ENCODE results near the gene NOTO.
A peak's percentile ranks its signal among the peaks of the same experiment; 100 is the strongest.
"Not testable (repeated sequence)": the region's sequence is repeated elsewhere in the genome, so short reads cannot be mapped to it uniquely, and the experiment has no call there.

NOTO gene

GRCh38 chr2:73200281-73200680 lies 2.1 kb upstream of the NOTO start:
- DNase-seq (ENCODE audit: low read depth in 2 of 2) = not testable (repeated sequence)

- no peak for DNase-seq (ENCODE audit: low read depth in 2 of 2)
Observed at GRCh38 chr2:73203055-73203681, 794 bp downstream of the NOTO start.

GRCh38 chr2:73205611-73206010 lies 3.2 kb downstream of the NOTO start:
- no peak for DNase-seq (ENCODE audit: low read depth in 2 of 2)

- DNase-seq (ENCODE audit: low read depth in 2 of 2) = no peak
Observed at GRCh38 chr2:73208258-73208657, 5.9 kb downstream of the NOTO start.

DNA sequence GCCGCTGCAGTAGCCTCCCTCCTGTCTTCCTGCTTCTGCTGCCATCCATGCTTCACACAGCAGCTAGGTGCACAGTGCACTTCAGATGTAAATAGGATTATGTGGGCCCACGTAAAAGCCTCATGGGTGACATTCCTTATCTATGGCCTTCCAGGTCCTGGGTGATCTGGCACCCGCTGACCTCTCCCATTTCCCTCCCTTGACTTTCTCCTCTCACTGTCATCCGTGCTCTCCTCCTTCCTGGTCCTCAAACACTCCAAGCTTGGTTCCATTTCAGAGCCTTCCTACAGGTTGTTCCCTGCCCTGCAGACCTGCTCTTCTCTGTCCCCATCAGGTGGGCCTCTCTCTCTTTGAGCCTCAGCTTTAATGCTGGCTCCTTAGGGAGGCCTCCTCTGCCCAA lies 7.6 kb downstream of the NOTO start:
- no peak for DNase-seq (ENCODE audit: low read depth in 2 of 2)

DNA sequence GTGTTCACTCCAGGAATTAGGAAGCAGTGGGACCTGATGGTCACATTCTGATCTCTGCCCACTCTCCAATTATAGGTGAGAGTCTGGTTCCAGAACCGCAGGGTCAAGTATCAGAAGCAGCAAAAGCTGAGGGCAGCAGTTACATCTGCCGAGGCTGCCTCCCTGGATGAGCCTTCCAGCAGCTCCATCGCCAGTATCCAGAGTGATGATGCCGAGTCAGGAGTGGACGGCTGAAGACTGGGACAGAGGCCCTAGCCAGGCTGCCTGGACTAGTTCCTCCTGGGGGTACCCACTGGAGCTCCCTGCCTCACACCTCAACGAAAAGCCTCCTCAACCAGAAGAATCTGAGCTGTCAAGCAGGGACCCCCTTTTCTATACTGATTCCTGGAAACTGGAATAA lies 8.3 kb downstream of the NOTO start:
- no peak for DNase-seq (ENCODE audit: low read depth in 2 of 2)

- no peak for DNase-seq (ENCODE audit: low read depth in 2 of 2)
Observed at GRCh38 chr2:73212098-73212447, 9.7 kb downstream of the NOTO start.

DNA sequence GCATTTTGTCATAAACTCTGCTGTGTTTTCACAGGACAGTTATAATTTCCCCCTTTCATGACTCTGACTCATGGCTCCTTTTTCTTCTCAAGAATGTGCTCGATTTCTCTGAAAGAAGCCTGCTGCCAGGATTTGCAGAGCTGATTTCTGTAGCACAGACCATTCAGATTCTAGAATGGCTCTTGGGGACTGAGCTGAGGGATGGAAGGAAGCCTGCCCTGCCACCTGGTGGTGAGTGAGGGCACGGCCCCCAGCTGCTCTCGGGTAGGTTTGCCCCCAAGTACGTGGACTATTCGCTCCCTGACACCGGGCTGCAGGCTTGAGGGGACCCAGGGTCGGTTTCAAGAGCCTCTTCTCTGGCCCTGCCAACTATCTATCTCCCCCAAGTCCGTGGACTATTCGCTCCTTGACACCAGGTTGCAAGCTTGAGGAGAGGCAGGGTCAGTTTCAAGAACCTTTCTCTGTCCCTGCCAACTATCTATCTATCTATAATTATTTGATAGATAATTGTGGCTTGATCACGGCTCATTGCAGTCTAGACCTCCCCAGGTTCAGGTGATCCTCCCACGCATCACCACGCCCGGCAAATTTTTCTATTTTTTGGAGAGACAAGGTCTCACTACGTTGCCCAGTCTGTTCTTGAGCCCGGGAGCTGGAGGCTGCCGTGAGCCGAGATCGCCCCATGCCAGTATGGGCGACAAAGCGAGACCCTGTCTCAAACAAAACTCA lies 10.2 kb downstream of the NOTO start:
- peak; percentile 23 to 67 for DNase-seq (ENCODE audit: low read depth in 2 of 2)

- DNase-seq (ENCODE audit: low read depth in 2 of 2) = peak; percentile 78 to 94
Observed at GRCh38 chr2:73214120-73215035, 12.0 kb downstream of the NOTO start, which contains the start of gene SMYD5. Gene SMYD5 (plus strand): TSS chr2:73214245. CDS start chr2:73214267, 22 bp downstream.

DNA sequence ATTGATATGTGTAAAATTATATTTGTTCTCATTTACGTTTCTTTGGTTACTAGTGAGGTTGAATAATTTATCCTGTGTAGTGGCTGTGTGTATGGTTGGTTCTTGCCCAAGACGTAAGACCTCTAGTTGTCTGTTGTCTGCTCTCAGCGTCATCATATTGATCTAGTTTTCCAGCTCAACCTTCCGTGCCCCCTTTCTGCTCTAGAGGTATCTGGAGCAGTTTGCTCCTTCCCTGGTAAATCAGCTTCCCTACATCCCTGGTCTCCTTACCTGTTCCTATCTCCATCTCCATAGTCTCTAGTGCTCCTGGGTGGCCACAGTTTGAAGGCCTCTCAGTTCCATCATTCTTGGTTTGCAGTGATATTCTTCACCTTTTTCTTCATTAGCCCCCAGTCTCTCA lies 12.9 kb downstream of the NOTO start:
- DNase-seq (ENCODE audit: low read depth in 2 of 2) = no peak

- DNase-seq (ENCODE audit: low read depth in 2 of 2) = no peak
Observed at GRCh38 chr2:73217160-73217559, 14.8 kb downstream of the NOTO start.

DNA sequence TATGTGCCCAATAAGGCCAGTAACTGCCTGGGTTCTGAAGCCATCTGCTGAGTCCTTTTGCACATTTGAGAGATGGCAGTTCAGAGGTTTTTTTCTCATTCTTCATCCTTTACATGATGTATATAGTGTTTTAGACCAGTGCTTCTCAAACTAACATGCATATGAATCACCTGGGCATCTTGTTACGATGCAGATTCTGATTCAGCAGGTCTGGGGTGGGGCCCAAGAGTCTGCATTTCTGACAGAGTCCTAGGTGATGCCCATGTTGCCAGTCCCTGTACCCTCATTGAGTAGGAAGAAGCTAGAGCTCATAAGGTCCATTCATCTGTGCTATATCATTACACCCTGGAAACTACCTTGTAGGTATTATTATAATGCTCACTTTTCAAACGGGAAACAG lies 15.5 kb downstream of the NOTO start:
- no peak for DNase-seq (ENCODE audit: low read depth in 2 of 2)

DNA sequence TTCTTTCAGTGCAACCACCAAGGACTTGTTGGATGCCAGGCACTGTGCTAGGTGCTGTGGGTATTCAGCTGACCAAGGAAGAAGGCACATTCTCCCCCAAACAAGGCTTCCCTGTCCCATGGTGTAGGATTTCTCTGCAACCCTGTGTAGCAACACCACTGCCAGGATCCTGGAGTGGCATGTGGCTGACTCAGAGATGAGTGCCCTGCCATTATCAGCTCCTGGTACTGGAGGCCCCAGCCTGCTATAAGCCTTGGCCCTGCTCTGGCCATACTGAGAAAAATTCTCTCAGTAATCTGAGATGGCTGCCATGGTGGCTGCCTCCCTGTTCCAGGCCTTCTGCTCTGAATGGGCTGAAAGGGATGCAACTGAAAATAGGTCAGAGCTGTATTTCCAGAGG lies 15.9 kb downstream of the NOTO start:
- no peak for DNase-seq (ENCODE audit: low read depth in 2 of 2)

DNA sequence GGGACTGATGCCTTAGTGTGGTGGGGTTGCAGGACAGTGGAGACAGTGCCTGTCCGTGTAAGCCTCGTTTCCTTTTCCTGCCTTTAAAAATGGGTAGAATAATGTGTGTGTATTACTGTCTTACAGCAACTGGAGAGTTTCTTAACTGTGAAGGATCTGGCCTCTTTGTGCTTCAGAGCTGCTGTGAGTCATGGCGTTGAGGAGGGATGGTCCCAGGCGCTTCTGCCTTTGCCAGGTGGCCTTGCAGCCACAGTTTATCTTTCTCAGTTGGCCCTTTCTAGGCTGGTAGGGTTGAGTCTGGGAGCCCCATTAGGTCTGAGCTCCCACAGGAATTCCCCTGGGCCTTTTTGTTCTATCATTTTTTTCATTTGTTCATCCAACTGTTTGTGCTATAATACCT lies 21.4 kb downstream of the NOTO start:
- no peak for DNase-seq (ENCODE audit: low read depth in 2 of 2)

DNA sequence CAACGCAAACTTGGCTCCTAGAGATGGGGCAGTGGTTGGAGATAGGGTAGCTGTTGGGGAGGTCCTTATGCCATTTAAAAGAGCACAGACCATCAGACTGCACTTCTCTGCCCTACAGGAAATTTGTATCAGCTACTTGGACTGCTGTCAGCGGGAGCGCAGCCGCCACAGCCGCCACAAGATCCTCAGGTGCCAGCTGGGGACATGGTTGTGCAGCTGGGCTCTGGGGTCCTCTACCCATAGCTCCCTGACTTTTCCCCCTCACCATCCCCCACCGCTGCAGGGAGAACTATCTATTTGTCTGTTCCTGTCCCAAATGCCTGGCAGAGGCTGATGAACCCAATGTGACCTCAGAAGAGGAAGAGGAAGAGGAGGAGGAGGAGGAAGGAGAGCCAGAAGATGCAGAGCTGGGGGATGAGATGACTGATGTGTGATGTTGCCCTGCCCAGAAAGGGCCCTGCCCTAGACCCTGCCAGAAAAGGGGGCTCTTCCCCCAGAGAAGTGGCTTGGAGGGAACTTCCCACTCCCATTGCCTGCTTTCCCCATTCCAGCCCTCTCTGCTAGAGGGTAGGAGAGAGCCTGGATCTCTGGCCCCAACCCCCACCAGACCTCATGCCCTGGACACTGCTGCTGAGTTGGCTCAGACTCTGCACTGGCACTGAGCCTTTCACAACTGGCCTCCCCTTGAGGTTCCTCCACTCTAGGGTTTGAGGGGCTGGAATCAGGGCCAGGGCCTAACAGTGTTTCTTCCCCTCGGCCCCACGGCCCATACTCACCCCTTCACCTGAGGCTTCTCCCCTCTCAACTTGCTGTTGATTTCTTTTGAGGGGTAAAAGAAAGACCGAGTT lies 23.4 kb downstream of the NOTO start:
- no peak for DNase-seq (ENCODE audit: low read depth in 2 of 2)

GRCh38 chr2:73227086-73227485 lies 24.7 kb downstream of the NOTO start:
- no peak for DNase-seq (ENCODE audit: low read depth in 2 of 2)

DNA sequence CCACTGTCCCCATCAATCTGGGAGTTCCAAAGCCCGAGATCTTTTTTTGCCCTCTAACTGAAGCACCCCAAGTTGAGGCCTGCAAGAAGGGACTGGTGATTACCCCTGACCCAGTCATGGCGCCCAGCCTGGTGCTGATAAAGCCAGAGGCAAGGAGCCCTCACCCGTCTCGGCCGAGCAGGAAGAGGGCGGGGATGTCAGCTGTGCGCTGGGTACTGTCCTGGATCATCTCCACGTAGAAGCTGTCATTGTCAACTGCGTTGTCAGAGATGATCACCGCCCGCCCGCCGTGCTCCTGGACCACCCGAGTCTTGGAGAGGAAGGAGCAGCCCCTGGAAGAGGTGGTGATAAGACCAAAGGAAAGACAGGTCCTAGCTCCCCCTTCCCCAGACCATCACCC lies 26.3 kb downstream of the NOTO start:
- DNase-seq (ENCODE audit: low read depth in 2 of 2) = no peak

- no peak for DNase-seq (ENCODE audit: low read depth in 2 of 2)
Observed at GRCh38 chr2:73232403-73233153, 30.2 kb downstream of the NOTO start.

DNA sequence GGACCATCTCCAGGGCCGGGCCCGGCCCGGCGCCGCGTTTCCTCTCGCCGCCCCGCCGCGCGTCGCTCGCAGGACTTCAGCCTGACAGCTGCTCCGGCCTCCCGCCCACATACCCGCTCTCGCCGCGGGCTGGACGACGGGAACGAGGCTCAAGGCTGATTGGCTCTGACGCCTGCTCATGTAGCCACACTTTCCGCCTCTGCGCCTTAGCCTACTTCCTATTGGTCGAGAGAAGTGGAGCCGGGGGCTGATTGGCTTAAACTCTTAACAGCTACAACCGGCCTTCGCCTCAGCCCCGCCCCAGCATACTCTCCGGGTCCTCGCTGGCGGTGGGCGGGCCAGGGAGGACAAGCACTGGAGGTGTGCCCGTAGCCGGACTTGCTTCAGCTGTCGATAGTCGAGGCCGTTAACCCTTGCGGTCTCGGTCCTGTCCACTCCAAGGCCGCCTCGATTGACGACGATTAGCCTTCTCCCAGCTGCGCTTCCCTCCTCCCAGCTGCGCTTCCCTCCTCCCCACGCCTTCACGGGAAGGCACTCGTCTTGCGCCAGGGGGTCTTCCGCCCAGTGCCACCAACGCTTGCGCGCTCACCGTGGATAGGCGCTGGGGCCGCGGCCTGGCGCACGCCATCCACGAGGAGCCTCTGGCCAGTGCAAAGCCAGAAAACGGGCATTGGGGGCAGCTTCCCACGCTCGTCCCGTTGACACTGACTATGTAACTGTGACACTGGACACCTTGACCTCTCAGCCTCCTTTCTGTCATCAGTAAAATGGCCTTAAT lies 31.0 kb downstream of the NOTO start, which contains the start of gene PRADC1:
Gene PRADC1, minus strand, starts transcription at position 86 of the 778 bp plus-strand sequence. Its CDS starts 79 bp downstream, at position 7.
- DNase-seq (ENCODE audit: low read depth in 2 of 2) = peak; percentile 73 to 85
